ENCODE results near the gene EPC2.

DNA sequence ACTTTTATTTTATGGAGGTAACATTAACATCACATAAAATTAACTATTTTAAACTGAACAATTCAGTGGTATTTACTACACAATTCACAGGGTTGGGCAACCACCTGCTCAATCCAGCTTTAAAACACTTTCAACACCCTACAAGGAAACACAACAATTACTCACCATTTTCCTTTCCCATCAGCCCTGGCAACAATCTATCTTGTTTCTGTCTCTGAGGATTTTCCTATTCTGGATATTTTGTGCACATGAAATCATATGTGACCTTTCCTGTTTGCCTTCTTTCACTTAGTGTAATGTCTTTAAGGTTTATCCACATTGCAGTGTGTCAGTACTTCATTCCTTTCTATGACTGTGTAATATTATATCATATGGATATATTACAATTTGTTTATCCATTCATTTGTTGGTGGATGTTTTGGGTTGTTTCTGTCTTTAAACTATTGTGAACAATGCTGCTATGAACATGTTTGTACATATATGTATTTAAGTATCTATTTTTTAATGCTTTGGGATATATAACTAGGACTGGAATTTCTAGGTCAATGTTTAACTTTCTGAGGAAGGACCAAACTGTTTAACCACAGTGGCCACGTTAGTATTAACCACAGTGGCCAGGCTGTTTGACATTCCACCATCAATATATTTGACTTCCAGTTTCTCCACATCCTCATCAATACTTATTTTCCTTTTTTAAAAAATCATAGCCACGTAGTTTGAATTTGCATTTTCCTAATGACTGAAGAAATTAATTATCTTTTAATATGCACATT, 158.1 kb downstream of the EPC2 start:
- TF ChIP-seq, protein P1, sequence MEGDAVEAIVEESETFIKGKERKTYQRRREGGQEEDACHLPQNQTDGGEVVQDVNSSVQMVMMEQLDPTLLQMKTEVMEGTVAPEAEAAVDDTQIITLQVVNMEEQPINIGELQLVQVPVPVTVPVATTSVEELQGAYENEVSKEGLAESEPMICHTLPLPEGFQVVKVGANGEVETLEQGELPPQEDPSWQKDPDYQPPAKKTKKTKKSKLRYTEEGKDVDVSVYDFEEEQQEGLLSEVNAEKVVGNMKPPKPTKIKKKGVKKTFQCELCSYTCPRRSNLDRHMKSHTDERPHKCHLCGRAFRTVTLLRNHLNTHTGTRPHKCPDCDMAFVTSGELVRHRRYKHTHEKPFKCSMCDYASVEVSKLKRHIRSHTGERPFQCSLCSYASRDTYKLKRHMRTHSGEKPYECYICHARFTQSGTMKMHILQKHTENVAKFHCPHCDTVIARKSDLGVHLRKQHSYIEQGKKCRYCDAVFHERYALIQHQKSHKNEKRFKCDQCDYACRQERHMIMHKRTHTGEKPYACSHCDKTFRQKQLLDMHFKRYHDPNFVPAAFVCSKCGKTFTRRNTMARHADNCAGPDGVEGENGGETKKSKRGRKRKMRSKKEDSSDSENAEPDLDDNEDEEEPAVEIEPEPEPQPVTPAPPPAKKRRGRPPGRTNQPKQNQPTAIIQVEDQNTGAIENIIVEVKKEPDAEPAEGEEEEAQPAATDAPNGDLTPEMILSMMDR (IDR thresholded peaks at IDR 0.05) = no peak
- TF ChIP-seq EZH2 (IDR thresholded peaks at IDR 0.05; ENCODE audit: borderline replicate concordance, insufficient read depth, low read depth, low read length, poor library complexity, severe bottlenecking) = no peak
